ENCODE results near the gene ACSL5. TPM values are rescaled to one million over a fixed set of nuclear protein-coding genes. Genes with fewer than 3 reads are reported as not detected.

ACSL5 gene
- total and polyA plus RNA-seq, 2 of the 4 experiments (the other 2 are of a cell fraction) = 0.87 to 1.3 TPM

- H2AFZ ChIP-seq (replicated peaks; ENCODE audit: low read length, poor library complexity) = no peak overlapping the region
- ATAC-seq (ENCODE audit: low read depth) (no peak), DNase-seq (no peak)
- TF ChIP-seq MAZ (IDR thresholded peaks at IDR 0.05; ENCODE audit: borderline replicate concordance, low read depth, low read length) (no peak), RAD21 (IDR thresholded peaks at IDR 0.05; ENCODE audit: low read length) (no peak), FOS (IDR thresholded peaks at IDR 0.05; ENCODE audit: low read depth, low read length) (no peak), BHLHE40 (IDR thresholded peaks at IDR 0.05; ENCODE audit: low read depth, low read length) (no peak), SMC3 (IDR thresholded peaks at IDR 0.05; ENCODE audit: low read depth, low read length) (no peak), MAFK (IDR thresholded peaks at IDR 0.05; ENCODE audit: low read depth, low read length) (no peak), RCOR1 (IDR thresholded peaks at IDR 0.05; ENCODE audit: insufficient replicate concordance, low read length) (no peak), RFX5 (IDR thresholded peaks at IDR 0.05; ENCODE audit: low read depth, low read length) (no peak), NFE2L2 (IDR thresholded peaks at IDR 0.05; ENCODE audit: low read depth, low read length) (no peak)
- in situ Hi-C loops (cut with MboI; ENCODE audit: low sequenced_read_pairs) (no loop called here), intact Hi-C loops (cut with micrococcal nuclease) (no loop called here), dilution Hi-C loops (cut with HindIII; ENCODE audit: low sequenced_read_pairs, unreplicated experiment) (no loop called here)
- no peak overlapping the region for H3K23ac ChIP-seq (ENCODE audit: low read depth, low read length)
- no peak overlapping the region for H3K9ac ChIP-seq (ENCODE audit: low read depth, low read length)
- no peak overlapping the region for H3K18ac ChIP-seq (ENCODE audit: low read depth, low read length)
- no peak overlapping the region for H2BK20ac ChIP-seq (ENCODE audit: low read depth, low read length)
- no peak overlapping the region for H4K5ac ChIP-seq (ENCODE audit: low read depth, low read length)
- no peak overlapping the region for H2AK5ac ChIP-seq (ENCODE audit: low read depth, low read length)
- no TSS peak for BruUV-seq (replicated peaks)
- no peak overlapping the region for H2BK5ac ChIP-seq (ENCODE audit: low read depth, low read length, poor library complexity, severe bottlenecking)
- no peak overlapping the region for H3K4me3 ChIP-seq (ENCODE audit: insufficient read depth, low read depth, low read length)
- H3K36me3 ChIP-seq (ENCODE audit: control insufficient read depth, insufficient read depth, low read length) = no peaks in the 10 kb centered on the region
- H3K79me1 ChIP-seq (ENCODE audit: low read depth in 1 of 2, low read length in 2 of 2) = no peaks in the 10 kb centered on the region
- no peak overlapping the region for H2BK120ac ChIP-seq (ENCODE audit: low read depth, low read length)
- H3K27ac ChIP-seq (ENCODE audit: insufficient read depth, low read length) = no peak overlapping the region
- no peak overlapping the region for H3K4ac ChIP-seq (ENCODE audit: low read depth, low read length)
- H3K4me1 ChIP-seq (ENCODE audit: control insufficient read depth, insufficient read depth, low read length) = no peaks in the 10 kb centered on the region
- H2BK15ac ChIP-seq (ENCODE audit: low read depth, low read length) = no peak overlapping the region
- H3K9me3 ChIP-seq (ENCODE audit: control insufficient read depth, insufficient read depth, low read length) = no peaks in the 10 kb centered on the region
- no peaks in the 10 kb centered on the region for H3K27me3 ChIP-seq (ENCODE audit: control insufficient read depth, insufficient read depth, low read length)
- no peak overlapping the region for H4K8ac ChIP-seq (ENCODE audit: low read depth in 2 of 2, low read length in 2 of 2)
- peak overlapping the region; percentile 16 for H2AK9ac ChIP-seq (replicated peaks; ENCODE audit: low read depth, low read length, poor library complexity)
- H3K9me1 ChIP-seq (ENCODE audit: insufficient read depth, low read length) = no peaks in the 10 kb centered on the region
- no peak overlapping the region for H3K14ac ChIP-seq (replicated peaks; ENCODE audit: low read depth, low read length)
- no peak overlapping the region for H3K4me2 ChIP-seq (ENCODE audit: low read depth, low read length)
- H4K91ac ChIP-seq (ENCODE audit: insufficient read depth, low read depth, low read length) = no peak overlapping the region
- ChIA-PET CTCF (no interaction called here), POLR2A (ENCODE audit: unreplicated experiment) (no interaction called here)
- H3K56ac ChIP-seq (ENCODE audit: extremely low read depth, insufficient read depth, low read length) = no peak overlapping the region
- H4K20me1 ChIP-seq (ENCODE audit: insufficient read depth, low read length) = no peaks in the 10 kb centered on the region
Observed at GRCh38 chr10:112353046-112353445, 20.9 kb upstream of the ACSL5 start.

Data from IMR-90 (cell line).